KMS-11 (cell line): ENCODE data around the gene CCDC27.

Experiments
- H2AFZ ChIP-seq: fragments of 200-600 bp; sonication (generic); 2 replicates; pipeline ENCODE4 v1.6.1; 2016; ENCODE audit warnings: antibody characterized with exemption, mixed run types, low read depth
- H3K27ac ChIP-seq: fragments of 200-600 bp; sonication (generic); 2 replicates; pipeline ENCODE4 v1.6.1; 2016; ENCODE audit warnings: mild to moderate bottlenecking, mixed run types
- H3K27me3 ChIP-seq: fragments of 200-600 bp; sonication (generic); 2 replicates; pipeline ENCODE4 v1.6.1; 2017; ENCODE audit warnings: mild to moderate bottlenecking, low read depth, mixed run types, moderate library complexity; ENCODE audit not compliant: insufficient read depth
- H3K36me3 ChIP-seq: fragments of 200-600 bp; sonication (generic); 2 replicates; pipeline ENCODE4 v1.6.1; 2017; ENCODE audit warnings: mild to moderate bottlenecking, mixed run types; ENCODE audit not compliant: insufficient read depth
- H3K4me1 ChIP-seq: fragments of 200-600 bp; sonication (generic); 2 replicates; pipeline ENCODE4 v1.6.1; 2016; ENCODE audit warnings: mild to moderate bottlenecking, low read depth, mixed run types; ENCODE audit not compliant: poor library complexity, severe bottlenecking
- H3K4me2 ChIP-seq: fragments of 200-600 bp; sonication (generic); 2 replicates; pipeline ENCODE4 v1.7.0; 2016; ENCODE audit warnings: mild to moderate bottlenecking, mixed run types
- H3K4me3 ChIP-seq: fragments of 200-600 bp; sonication (generic); IDR thresholded peaks from 2 replicates; pipeline ENCODE4 v1.6.1; 2017; ENCODE audit warnings: low read depth, low read length, mixed read lengths; ENCODE audit not compliant: insufficient read depth
- H3K79me2 ChIP-seq: fragments of 200-600 bp; sonication (generic); 2 replicates; pipeline ENCODE4 v1.6.1; 2016; ENCODE audit warnings: low read depth, mixed run types; ENCODE audit not compliant: insufficient read depth
- H3K9ac ChIP-seq: fragments of 200-600 bp; sonication (generic); 2 replicates; pipeline ENCODE4 v1.6.1; 2016; ENCODE audit warnings: mild to moderate bottlenecking, mixed run types
- H4K20me1 ChIP-seq: fragments of 200-600 bp; sonication (generic); 2 replicates; pipeline ENCODE4 v1.6.1; 2016; ENCODE audit warnings: mild to moderate bottlenecking, mixed run types; ENCODE audit not compliant: insufficient read depth
- CTCF ChIP-seq: fragments of 200-600 bp; sonication (generic); conservative IDR thresholded peaks from 2 replicates; pipeline ENCODE4 v1.6.1; 2017; ENCODE audit warnings: low read depth, mild to moderate bottlenecking, antibody characterized with exemption, low read length, moderate library complexity, mixed read lengths

Gene CCDC27

GRCh38 chr1:3759164-3759563 is 6.9 kb downstream of the CCDC27 start:
- Histone ChIP-seq H3K9ac (no peak overlapping the region), H3K27me3 (peaks cover 96% of the 10 kb centered on the region), H3K79me2 (no peaks in the 10 kb centered on the region), H3K36me3 (no peaks in the 10 kb centered on the region), H3K4me2 (no peak overlapping the region), H3K27ac (no peak overlapping the region), H3K4me3 (no peak overlapping the region), H4K20me1 (no peaks in the 10 kb centered on the region), H2AFZ (no peak overlapping the region), H3K4me1 (no peaks in the 10 kb centered on the region)
- no peak for TF ChIP-seq CTCF

- H2AFZ ChIP-seq, result no peak overlapping the region
- no peak overlapping the region for H3K4me3 ChIP-seq
- peaks cover 96% of the 10 kb centered on the region for H3K27me3 ChIP-seq
- H3K4me2 ChIP-seq, result no peak overlapping the region
- H3K79me2 ChIP-seq, result no peaks in the 10 kb centered on the region
- H3K27ac ChIP-seq, result no peak overlapping the region
- no peak for TF ChIP-seq CTCF
- no peak overlapping the region for H3K9ac ChIP-seq
- no peaks in the 10 kb centered on the region for H3K36me3 ChIP-seq
- H3K4me1 ChIP-seq, result no peaks in the 10 kb centered on the region
- H4K20me1 ChIP-seq, result no peaks in the 10 kb centered on the region
Measured at GRCh38 chr1:3759796-3760195, 7.5 kb downstream of the CCDC27 start.

- no peaks in the 10 kb centered on the region for H3K4me1 ChIP-seq
- TF ChIP-seq CTCF, result no peak
- peaks cover 96% of the 10 kb centered on the region for H3K27me3 ChIP-seq
- no peak overlapping the region for H3K27ac ChIP-seq
- H3K4me3 ChIP-seq, result no peak overlapping the region
- H3K36me3 ChIP-seq, result no peaks in the 10 kb centered on the region
- H3K79me2 ChIP-seq, result no peaks in the 10 kb centered on the region
- no peak overlapping the region for H3K4me2 ChIP-seq
- no peak overlapping the region for H2AFZ ChIP-seq
- H4K20me1 ChIP-seq, result no peaks in the 10 kb centered on the region
- no peak overlapping the region for H3K9ac ChIP-seq
Measured at GRCh38 chr1:3761296-3762010, 9.2 kb downstream of the CCDC27 start.

GRCh38 chr1:3762151-3762872 is 10.1 kb downstream of the CCDC27 start:
- peaks cover 96% of the 10 kb centered on the region for H3K27me3 ChIP-seq
- H3K4me3 ChIP-seq, result no peak overlapping the region
- H3K4me2 ChIP-seq, result no peak overlapping the region

More at GRCh38 chr1:3762151-3762872, 10.1 kb downstream of the CCDC27 start:
- no peak for TF ChIP-seq CTCF
- H3K36me3 ChIP-seq, result no peaks in the 10 kb centered on the region
- no peaks in the 10 kb centered on the region for H3K4me1 ChIP-seq
- H3K27ac ChIP-seq, result no peak overlapping the region
- no peaks in the 10 kb centered on the region for H3K79me2 ChIP-seq
- H4K20me1 ChIP-seq, result no peaks in the 10 kb centered on the region
- H2AFZ ChIP-seq, result no peak overlapping the region
- no peak overlapping the region for H3K9ac ChIP-seq
